KMS-11 (cell line): ENCODE results near the gene PRL.

Experiments
- H2AFZ ChIP-seq: fragments of 200-600 bp; sonication (generic); 2 replicates; pipeline ENCODE4 v1.6.1; 2016; ENCODE audit warnings: antibody characterized with exemption, mixed run types, low read depth
- H3K27ac ChIP-seq: fragments of 200-600 bp; sonication (generic); 2 replicates; pipeline ENCODE4 v1.6.1; 2016; ENCODE audit warnings: mild to moderate bottlenecking, mixed run types
- H3K27me3 ChIP-seq: fragments of 200-600 bp; sonication (generic); 2 replicates; pipeline ENCODE4 v1.6.1; 2017; ENCODE audit warnings: mild to moderate bottlenecking, low read depth, mixed run types, moderate library complexity; ENCODE audit not compliant: insufficient read depth
- H3K36me3 ChIP-seq: fragments of 200-600 bp; sonication (generic); 2 replicates; pipeline ENCODE4 v1.6.1; 2017; ENCODE audit warnings: mild to moderate bottlenecking, mixed run types; ENCODE audit not compliant: insufficient read depth
- H3K4me1 ChIP-seq: fragments of 200-600 bp; sonication (generic); 2 replicates; pipeline ENCODE4 v1.6.1; 2016; ENCODE audit warnings: mild to moderate bottlenecking, low read depth, mixed run types; ENCODE audit not compliant: poor library complexity, severe bottlenecking
- H3K4me2 ChIP-seq: fragments of 200-600 bp; sonication (generic); 2 replicates; pipeline ENCODE4 v1.7.0; 2016; ENCODE audit warnings: mild to moderate bottlenecking, mixed run types
- H3K4me3 ChIP-seq: fragments of 200-600 bp; sonication (generic); IDR thresholded peaks from 2 replicates; pipeline ENCODE4 v1.6.1; 2017; ENCODE audit warnings: low read depth, low read length, mixed read lengths; ENCODE audit not compliant: insufficient read depth
- H3K79me2 ChIP-seq: fragments of 200-600 bp; sonication (generic); 2 replicates; pipeline ENCODE4 v1.6.1; 2016; ENCODE audit warnings: low read depth, mixed run types; ENCODE audit not compliant: insufficient read depth
- H3K9ac ChIP-seq: fragments of 200-600 bp; sonication (generic); 2 replicates; pipeline ENCODE4 v1.6.1; 2016; ENCODE audit warnings: mild to moderate bottlenecking, mixed run types
- H4K20me1 ChIP-seq: fragments of 200-600 bp; sonication (generic); 2 replicates; pipeline ENCODE4 v1.6.1; 2016; ENCODE audit warnings: mild to moderate bottlenecking, mixed run types; ENCODE audit not compliant: insufficient read depth
- CTCF ChIP-seq: fragments of 200-600 bp; sonication (generic); conservative IDR thresholded peaks from 2 replicates; pipeline ENCODE4 v1.6.1; 2017; ENCODE audit warnings: low read depth, mild to moderate bottlenecking, antibody characterized with exemption, low read length, moderate library complexity, mixed read lengths

Gene PRL

GRCh38 chr6:22247916-22248482, 48.8 kb downstream of the PRL start:
- no peaks in the 10 kb centered on the region for H4K20me1 ChIP-seq
- no peak overlapping the region for H3K4me3 ChIP-seq
- H3K9ac ChIP-seq, result no peak overlapping the region
- TF ChIP-seq CTCF, result no peak
- H3K27me3 ChIP-seq, result no peaks in the 10 kb centered on the region
- H3K4me1 ChIP-seq, result no peaks in the 10 kb centered on the region
- no peaks in the 10 kb centered on the region for H3K79me2 ChIP-seq
- no peak overlapping the region for H2AFZ ChIP-seq
- H3K27ac ChIP-seq, result no peak overlapping the region
- no peak overlapping the region for H3K4me2 ChIP-seq
- H3K36me3 ChIP-seq, result no peaks in the 10 kb centered on the region

GRCh38 chr6:22240025-22240424, 56.8 kb downstream of the PRL start:
- Histone ChIP-seq H4K20me1 (no peaks in the 10 kb centered on the region), H3K79me2 (no peaks in the 10 kb centered on the region), H3K4me3 (no peak overlapping the region), H3K27me3 (no peaks in the 10 kb centered on the region), H2AFZ (no peak overlapping the region), H3K9ac (no peak overlapping the region), H3K36me3 (no peaks in the 10 kb centered on the region), H3K4me2 (no peak overlapping the region), H3K27ac (no peak overlapping the region), H3K4me1 (no peaks in the 10 kb centered on the region)
- no peak for TF ChIP-seq CTCF

GRCh38 chr6:22239261-22239921, 57.4 kb downstream of the PRL start:
- Histone ChIP-seq H3K27ac (no peak overlapping the region), H3K4me1 (no peaks in the 10 kb centered on the region), H2AFZ (no peak overlapping the region), H3K9ac (no peak overlapping the region), H3K36me3 (no peaks in the 10 kb centered on the region), H4K20me1 (no peaks in the 10 kb centered on the region), H3K79me2 (no peaks in the 10 kb centered on the region), H3K27me3 (no peaks in the 10 kb centered on the region), H3K4me3 (no peak overlapping the region), H3K4me2 (no peak overlapping the region)
- TF ChIP-seq CTCF, result no peak

- Histone ChIP-seq H3K27me3 (no peaks in the 10 kb centered on the region), H3K36me3 (no peaks in the 10 kb centered on the region), H3K27ac (no peak overlapping the region), H3K4me1 (no peaks in the 10 kb centered on the region), H3K4me3 (no peak overlapping the region), H3K9ac (no peak overlapping the region), H4K20me1 (no peaks in the 10 kb centered on the region), H2AFZ (no peak overlapping the region), H3K79me2 (no peaks in the 10 kb centered on the region), H3K4me2 (no peak overlapping the region)
- no peak for TF ChIP-seq CTCF
These were observed 58.0 kb downstream of the PRL start for GRCh38 chr6:22238861-22239260.
